ENCODE results near the gene ADAMTS4. TPM values are rescaled to one million over a fixed set of nuclear protein-coding genes. Genes with fewer than 3 reads are reported as not detected.

The ADAMTS4 gene
- total and polyA plus RNA-seq, 9 of the 15 experiments (the other 6 are each of a cell fraction or from before 2014, with no cell fraction given) = 0.07 to 3.7 (median 0.41) TPM

GRCh38 chr1:161165742-161166668, 32.8 kb downstream of the ADAMTS4 start, which contains the start of gene PPOX (continued):
- peak; percentile 79 for TF ChIP-seq MGA (IDR thresholded peaks at IDR 0.05)
- TF ChIP-seq MNT (conservative IDR thresholded peaks at IDR 0.05) = peak; percentile 80 to 92; a peak in 3 of 4 replicates
- no peak for TF ChIP-seq DIDO1 (tag; IDR thresholded peaks at IDR 0.05; ENCODE audit: low read depth)
- TF ChIP-seq AFF4 (CRISPR knock-in tag; IDR thresholded peaks at IDR 0.05) = peak; percentile 64; the same call in 1 of the 2 replicates
